Liver (tissue), 9 donors: ENCODE data around the gene ATP2B1. TPM values are rescaled to one million over a fixed set of nuclear protein-coding genes. Genes with fewer than 3 reads are reported as not detected.

ENCODE experiments used
- DNase-seq: peaks from one replicate; pipeline ENCODE4 v3.0.0-alpha.2; 2017; ENCODE audit warnings: low spot score
- H3K27ac ChIP-seq, 2 donors: one replicate each; pipeline ENCODE4 v1.7.0; 2013; ENCODE audit warnings: inconsistent platforms in 2 of 2, low read length in 2 of 2, control low read depth in 1 of 2, low read depth in 1 of 2, mild to moderate bottlenecking in 1 of 2
- H3K27me3 ChIP-seq, 4 donors: one replicate each; pipeline versions ENCODE4 v1.6.1 to v1.7.0; 2013; ENCODE audit warnings: low read length in 3 of 4, inconsistent platforms in 1 of 4, mild to moderate bottlenecking in 1 of 4, moderate library complexity in 1 of 4; ENCODE audit not compliant: control insufficient read depth in 4 of 4, insufficient read depth in 4 of 4
- H3K36me3 ChIP-seq, 4 donors: one replicate each; pipeline versions ENCODE4 v1.6.1 to v1.7.0; 2013; ENCODE audit warnings: low read length in 3 of 4, mild to moderate bottlenecking in 3 of 4, low read depth in 1 of 4, moderate library complexity in 1 of 4; ENCODE audit not compliant: control insufficient read depth in 4 of 4, insufficient read depth in 3 of 4
- H3K4me1 ChIP-seq, 4 donors: one replicate each; pipeline versions ENCODE4 v1.6.1 to v1.7.0; 2013; ENCODE audit warnings: low read length in 3 of 4, mild to moderate bottlenecking in 3 of 4, moderate library complexity in 1 of 4; ENCODE audit not compliant: control insufficient read depth in 4 of 4, insufficient read depth in 4 of 4
- H3K4me3 ChIP-seq, 3 donors: one replicate each; pipeline versions ENCODE4 v1.6.1 to v1.7.0; 2013; ENCODE audit warnings: low read length in 3 of 3, control low read depth in 1 of 3, low read depth in 1 of 3, mild to moderate bottlenecking in 1 of 3
- H3K9ac ChIP-seq, 2 donors: one replicate each; pipeline ENCODE4 v1.7.0; 2013; ENCODE audit warnings: low read length in 2 of 2, mild to moderate bottlenecking in 2 of 2, moderate library complexity in 2 of 2, control low read depth in 1 of 2, low read depth in 1 of 2
- H3K9me3 ChIP-seq, 4 donors: one replicate each; pipeline versions ENCODE4 v1.6.1 to v1.7.0; 2013; ENCODE audit warnings: low read length in 3 of 4; ENCODE audit not compliant: control insufficient read depth in 4 of 4
- ATF3 ChIP-seq: IDR thresholded peaks from 2 replicates; pipeline ENCODE4 v1.6.1; 2016; ENCODE audit warnings: antibody characterized with exemption
- EGR1 ChIP-seq, 2 donors: IDR thresholded peaks; 2 replicates each; pipeline ENCODE4 v1.6.1; 2016 to 2018; ENCODE audit warnings: antibody characterized with exemption in 2 of 2, low read depth in 2 of 2
- FOXA2 ChIP-seq: IDR thresholded peaks from 2 replicates; pipeline ENCODE4 v1.6.1; 2016; ENCODE audit warnings: antibody characterized with exemption
- HNF4A ChIP-seq, 2 donors: conservative IDR thresholded peaks; 2 replicates each; pipeline ENCODE4 v1.6.1; 2016; ENCODE audit warnings: antibody characterized with exemption in 2 of 2, mild to moderate bottlenecking in 2 of 2
- HNF4G ChIP-seq: IDR thresholded peaks from 2 replicates; pipeline ENCODE4 v1.6.1; 2016; ENCODE audit warnings: antibody characterized with exemption
- JUND ChIP-seq, 2 donors: IDR thresholded peaks; 2 replicates each; pipeline ENCODE4 v1.6.1; 2016; ENCODE audit warnings: antibody characterized with exemption in 2 of 2
- MAX ChIP-seq: IDR thresholded peaks from 2 replicates; pipeline ENCODE4 v1.6.1; 2016; ENCODE audit warnings: antibody characterized with exemption
- RAD21 ChIP-seq, 2 donors: IDR thresholded peaks; 2 replicates each; pipeline ENCODE4 v1.6.1; 2016; ENCODE audit warnings: antibody characterized with exemption in 2 of 2, mild to moderate bottlenecking in 2 of 2
- REST ChIP-seq: IDR thresholded peaks from 2 replicates; pipeline ENCODE4 v1.6.1; 2016; ENCODE audit warnings: antibody characterized with exemption, mild to moderate bottlenecking
- RXRA ChIP-seq, 2 donors: IDR thresholded peaks; 2 replicates each; pipeline ENCODE4 v1.6.1; 2017 to 2018; ENCODE audit warnings: antibody characterized with exemption in 2 of 2, mild to moderate bottlenecking in 1 of 2
- TAF1 ChIP-seq: conservative IDR thresholded peaks from 2 replicates; pipeline ENCODE4 v1.6.1; 2016; ENCODE audit warnings: antibody characterized with exemption, mild to moderate bottlenecking
- YY1 ChIP-seq: IDR thresholded peaks from 2 replicates; pipeline ENCODE4 v1.6.1; 2016; ENCODE audit warnings: antibody characterized with exemption, mild to moderate bottlenecking
- whole genome bisulfite sequencing: extraction: QIAGEN DNeasy Blood & Tissue Kit; methylation state at CpG from one replicate; pipeline ENCODE4 v1.1.7; 2013; 5-methylcytosine and 5-hydroxymethylcytosine counted together
- polyA plus RNA-seq, 2 donors: library from polyadenylated mRNA; stranded (reverse) in 1 of 2; unstranded in 1 of 2; fragments of 200-250 nt in 1 of 2; fragments of >200 nt in 1 of 2; fragmentation: Nextera tagmentation in 1 of 2; extraction: Ambion mirVana in 1 of 2; gene quantifications; one replicate each; pipeline versions ENCODE4 v1.2.1 to v1.2.3, GENCODE V29; 2013 to 2015
- total RNA-seq, 2 donors: library from RNA; depleted of rRNA; stranded (reverse); fragments of >200 nt; gene quantifications; one replicate each; pipeline ENCODE4 v1.2.3, GENCODE V29; 2014
- donor health status: healthy.
- donor health status: healthy.
- donor health status: healthy.
- donor health status: healthy.
- donor health status: healthy.

Gene ATP2B1
- total and polyA plus RNA-seq, 4 donors = 7.3 to 41.1 (median 22.8) TPM

GRCh38 chr12:89740943-89741342, 32.3 kb upstream of the ATP2B1 start:
- H3K36me3 ChIP-seq = no peaks in the 10 kb centered on the region
- DNase-seq = no peak
- 91% methylated on average over 2 of the region's 2 CpGs for WGBS
- H3K9me3 ChIP-seq = peaks cover 0 to 10% (median 2%) of the 10 kb centered on the region in 4 donors
- H3K4me3 ChIP-seq = no peak overlapping the region
- H3K27ac ChIP-seq = no peak overlapping the region
- H3K9ac ChIP-seq = no peak overlapping the region
- H3K4me1 ChIP-seq = no peaks in the 10 kb centered on the region
- no peaks in the 10 kb centered on the region for H3K27me3 ChIP-seq
- TF ChIP-seq HNF4G (no peak), RAD21 (IDR thresholded peaks at IDR 0.05) (no peak)

- TF ChIP-seq REST (no peak), JUND (IDR thresholded peaks at IDR 0.05) (no peak), RAD21 (IDR thresholded peaks at IDR 0.05) (no peak), EGR1 (IDR thresholded peaks at IDR 0.05; ENCODE audit: low read depth in 2 of 2) (no peak)
- Histone ChIP-seq H3K9ac (no peak overlapping the region), H3K4me3 (no peak overlapping the region), H3K27ac (no peak overlapping the region), H3K27me3 (no peaks in the 10 kb centered on the region), H3K4me1 (no peaks in the 10 kb centered on the region), H3K9me3 (peaks cover 0 to 10% (median 2%) of the 10 kb centered on the region in 4 donors), H3K36me3 (no peaks in the 10 kb centered on the region)
- DNase-seq = no peak
- WGBS = 72% methylated on average over 1 of the region's 1 CpG
Observed at GRCh38 chr12:89736995-89737394, 28.4 kb upstream of the ATP2B1 start.

GRCh38 chr12:89733579-89734201, 25.1 kb upstream of the ATP2B1 start:
- TF ChIP-seq YY1 = no peak
- TF ChIP-seq HNF4G = no peak
- TF ChIP-seq MAX = no peak
- TF ChIP-seq RXRA (IDR thresholded peaks at IDR 0.05) = no peak
- TF ChIP-seq JUND (IDR thresholded peaks at IDR 0.05) = no peak
- no peak for TF ChIP-seq REST
- no peak for TF ChIP-seq ATF3
- TF ChIP-seq EGR1 (IDR thresholded peaks at IDR 0.05; ENCODE audit: low read depth in 2 of 2) = no peak
- TF ChIP-seq TAF1 = no peak
- no peak for TF ChIP-seq RAD21 (IDR thresholded peaks at IDR 0.05)
- TF ChIP-seq FOXA2 = no peak
- no peak for TF ChIP-seq HNF4A (conservative IDR thresholded peaks at IDR 0.05)
- Histone ChIP-seq H3K4me3 (no peak overlapping the region), H3K36me3 (no peaks in the 10 kb centered on the region), H3K27me3 (no peaks in the 10 kb centered on the region), H3K9me3 (peaks cover 0 to 2% (median 0%) of the 10 kb centered on the region in 4 donors), H3K27ac (no peak overlapping the region), H3K4me1 (no peaks in the 10 kb centered on the region), H3K9ac (no peak overlapping the region)
- no peak for DNase-seq
- WGBS = 84% methylated on average over 5 of the region's 5 CpGs
